Measurements from ENCODE around the gene BOD1L2. TPM values are rescaled to one million over a fixed set of nuclear protein-coding genes. Genes with fewer than 3 reads are reported as not detected.

The BOD1L2 gene
- total and polyA plus RNA-seq, 7 donors, result not detected

DNA sequence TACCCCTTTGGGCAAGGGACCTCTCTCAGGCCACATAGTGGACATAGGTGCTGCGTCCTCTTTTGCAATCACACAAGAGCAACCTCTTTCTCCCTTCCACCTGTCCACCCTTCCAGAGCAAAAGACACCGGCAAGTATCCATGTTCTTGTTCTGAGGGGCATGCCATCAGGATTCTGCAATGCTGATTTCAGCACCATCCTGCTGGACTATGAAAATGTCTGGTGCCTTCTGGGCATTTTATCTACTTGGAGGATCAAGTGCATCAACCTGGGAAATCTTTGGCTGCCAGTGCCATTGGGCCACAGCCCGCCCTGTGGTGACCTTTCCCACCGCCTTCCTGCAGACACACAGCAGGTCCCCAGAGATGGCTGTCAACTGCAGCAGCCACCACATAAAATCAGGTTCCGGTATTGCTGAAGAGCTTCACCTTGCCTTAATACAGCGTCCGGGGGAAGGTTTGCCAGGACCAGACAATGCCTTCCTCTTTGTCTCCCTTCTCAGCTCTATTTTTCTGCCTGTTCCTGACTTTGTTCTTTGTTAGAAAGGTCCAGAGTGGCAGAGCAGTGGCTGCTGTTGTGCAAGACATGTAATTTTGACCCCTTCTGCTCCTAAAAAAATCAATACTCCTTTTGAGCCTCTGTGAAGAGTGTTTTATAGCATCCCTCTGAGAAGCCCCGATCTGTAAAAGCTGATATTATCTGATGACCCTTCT, 18.5 kb upstream of the BOD1L2 start:
- Histone ChIP-seq H3K4me1 (no peaks in the 10 kb centered on the region), H3K4me3 (no peak overlapping the region), H3K9me3 (no peaks in the 10 kb centered on the region), H3K27me3 (ENCODE audit: insufficient read depth in 3 of 3, low read length in 2 of 3) (peaks cover 0 to 17% (median 4%) of the 10 kb centered on the region in 3 donors), H3K27ac (no peak overlapping the region), H3K36me3 (ENCODE audit: insufficient read depth in 1 of 2, low read depth in 1 of 2) (no peaks in the 10 kb centered on the region)
- DNase-seq (no peak), ATAC-seq (no peak)
- TF ChIP-seq CTCF (IDR thresholded peaks at IDR 0.05), result no peak
- WGBS, 3 donors, result 75 to 80% (median 76%) methylated on average over 8 of the region's 8 CpGs
- intact Hi-C loops (cut with DNase I), result no loop called here

- Histone ChIP-seq H3K4me1 (no peaks in the 10 kb centered on the region), H3K36me3 (ENCODE audit: insufficient read depth in 1 of 2, low read depth in 1 of 2) (no peaks in the 10 kb centered on the region), H3K9me3 (no peaks in the 10 kb centered on the region), H3K27ac (no peak overlapping the region), H3K27me3 (ENCODE audit: insufficient read depth in 3 of 3, low read length in 2 of 3) (peaks cover 0 to 10% (median 4%) of the 10 kb centered on the region in 3 donors), H3K4me3 (no peak overlapping the region)
- WGBS, 3 donors, result 73 to 77% (median 77%) methylated on average over 5 of the region's 5 CpGs
- DNase-seq (no peak), ATAC-seq (no peak)
- no peak for TF ChIP-seq CTCF (IDR thresholded peaks at IDR 0.05)
- intact Hi-C loops (cut with DNase I), result no loop called here
These were observed 15.8 kb upstream of the BOD1L2 start for GRCh38 chr18:57131101-57131500.

DNA sequence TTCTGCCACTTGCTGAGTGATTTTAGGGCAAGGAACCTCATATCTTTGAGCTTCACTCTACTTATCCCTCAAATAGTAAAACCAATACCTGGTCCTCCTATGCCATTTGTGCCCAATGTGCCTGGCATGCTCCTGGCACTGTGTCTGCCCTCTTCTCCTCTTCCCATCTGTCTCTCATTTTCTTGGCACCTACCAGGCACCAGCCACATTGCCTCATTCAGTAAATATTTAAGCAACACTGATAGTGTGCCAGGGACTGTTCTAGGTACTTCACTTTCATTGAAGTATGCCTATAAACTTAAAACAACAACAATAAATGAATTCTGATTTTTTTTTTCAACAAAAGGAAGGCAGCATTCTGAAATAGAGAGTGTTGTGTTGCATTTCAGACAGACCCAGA, 15.1 kb upstream of the BOD1L2 start:
- H3K27me3 ChIP-seq (ENCODE audit: insufficient read depth in 3 of 3, low read length in 2 of 3), result peaks cover 0 to 6% (median 4%) of the 10 kb centered on the region in 3 donors
- TF ChIP-seq CTCF (IDR thresholded peaks at IDR 0.05), result no peak
- intact Hi-C loops (cut with DNase I), result no loop called here
- ATAC-seq, result no peak
- DNase-seq, result no peak
- H3K4me3 ChIP-seq, result no peak overlapping the region
- H3K4me1 ChIP-seq, result no peaks in the 10 kb centered on the region
- no peak overlapping the region for H3K27ac ChIP-seq
- no peaks in the 10 kb centered on the region for H3K9me3 ChIP-seq
- no peaks in the 10 kb centered on the region for H3K36me3 ChIP-seq (ENCODE audit: insufficient read depth in 1 of 2, low read depth in 1 of 2)

DNA sequence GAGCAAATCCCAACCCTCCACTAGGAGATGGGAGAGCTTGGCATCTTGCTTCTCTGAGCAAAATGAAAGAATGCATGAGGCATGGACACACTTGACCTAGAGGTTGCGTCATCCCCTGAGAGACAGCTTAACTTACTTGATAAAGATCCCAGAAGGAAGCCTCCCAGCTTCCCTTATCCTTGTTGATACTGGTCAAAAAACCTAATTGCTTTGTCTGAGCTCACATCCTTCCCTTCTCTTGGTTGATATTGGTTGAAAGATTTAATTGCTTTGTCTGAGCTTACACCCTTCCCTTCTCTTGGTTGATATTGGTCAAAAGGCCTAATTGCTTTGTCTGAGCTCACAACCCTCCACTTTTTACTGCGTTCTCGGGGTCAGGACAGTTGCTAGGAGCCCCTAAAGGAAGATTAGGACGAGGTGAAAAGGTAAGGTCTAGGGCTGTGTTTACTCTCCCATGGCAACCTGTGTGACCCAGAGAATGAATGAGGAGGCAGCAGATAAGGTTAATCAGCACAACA, 12.2 kb upstream of the BOD1L2 start:
- 49 to 57% (median 49%) methylated on average over 4 of the region's 4 CpGs for WGBS, 3 donors
- no peaks in the 10 kb centered on the region for H3K9me3 ChIP-seq
- no peak for TF ChIP-seq CTCF (IDR thresholded peaks at IDR 0.05)
- no peak overlapping the region for H3K27ac ChIP-seq
- no peak for ATAC-seq
- no peaks in the 10 kb centered on the region for H3K4me1 ChIP-seq
- H3K36me3 ChIP-seq (ENCODE audit: insufficient read depth in 1 of 2, low read depth in 1 of 2), result no peaks in the 10 kb centered on the region
- DNase-seq, result no peak
- H3K4me3 ChIP-seq, result no peak overlapping the region
- intact Hi-C loops (cut with DNase I), result no loop called here
- no peaks in the 10 kb centered on the region for H3K27me3 ChIP-seq (ENCODE audit: insufficient read depth in 3 of 3, low read length in 2 of 3)

GRCh38 chr18:57135699-57136098, 11.2 kb upstream of the BOD1L2 start:
- WGBS, 3 donors, result 54 to 62% (median 55%) methylated on average over 4 of the region's 4 CpGs
- no peak overlapping the region for H3K27ac ChIP-seq
- intact Hi-C loops (cut with DNase I), result no loop called here

More at GRCh38 chr18:57135699-57136098, 11.2 kb upstream of the BOD1L2 start:
- DNase-seq (no peak), ATAC-seq (no peak)
- no peaks in the 10 kb centered on the region for H3K4me1 ChIP-seq
- no peaks in the 10 kb centered on the region for H3K36me3 ChIP-seq (ENCODE audit: insufficient read depth in 1 of 2, low read depth in 1 of 2)
- no peaks in the 10 kb centered on the region for H3K27me3 ChIP-seq (ENCODE audit: insufficient read depth in 3 of 3, low read length in 2 of 3)
- TF ChIP-seq CTCF (IDR thresholded peaks at IDR 0.05), result no peak
- H3K9me3 ChIP-seq, result no peaks in the 10 kb centered on the region
- H3K4me3 ChIP-seq, result no peak overlapping the region

Data from psoas muscle (tissue), 8 donors.